K562 (cell line): ENCODE results near the gene NCAM2. TPM values are rescaled to one million over a fixed set of nuclear protein-coding genes. Genes with fewer than 3 reads are reported as not detected.

Experiments
- ATAC-seq: fragments of 200-7000 bp; cut with Tn5 transposase; 3 replicates; pipeline ENCODE4 v1.9.1; 2020; ENCODE audit warnings: moderate library complexity
- BruUV-seq: library from RNA; stranded (reverse); fragments of 400-500 nt; replicated peaks from 2 replicates; lab custom pipeline; 2021; lab: Mats Ljungman, UMichigan
- CTCF ChIA-PET: fragments of 300-600 bp; formaldehyde crosslinking; extraction: SDS; loops from one replicate; lab custom pipeline; 2021; ENCODE audit warnings: low intra/inter-chr PET ratio; lab: Yijun Ruan, JAX
- POLR2A ChIA-PET: fragments of 300-600, 350-650 bp; sonication (Branson Sonifier 250); formaldehyde crosslinking; extraction: SDS; loops from one replicate; lab custom pipeline; 2021; ENCODE audit warnings: antibody characterized with exemption, inconsistent platforms; lab: Yijun Ruan, JAX
- DNase-seq, 4 experiments: peaks; one replicate each; pipeline versions ENCODE4 v3.0.0 to v3.0.0-alpha.2; 2011 to 2018; ENCODE audit warnings: low spot score in 3 of 4, mixed read lengths in 3 of 4; ENCODE audit errors: extremely low read depth in 1 of 4
- FAIRE-seq: peaks from 2 replicates; lab custom pipeline; 2011; peaks lifted over from hg19 to GRCh38; lab: Jason Lieb, UNC
- H2AFZ ChIP-seq: 2 replicates; pipeline ENCODE4 v1.6.0; 2011; ENCODE audit warnings: low read depth, low read length, control low read depth, inconsistent platforms
- H3K27ac ChIP-seq: fragments of 200-600 bp; 3 replicates; pipeline ENCODE4 v1.8.0; 2011; ENCODE audit warnings: low read depth, mild to moderate bottlenecking, control low read depth, inconsistent platforms, low read length, moderate library complexity, mixed read lengths; ENCODE audit errors: extremely low read depth
- H3K27me3 ChIP-seq, 2 experiments: fragments of 300-600 bp in 1 of 2; 2 replicates in 1 of 2; 3 replicates in 1 of 2; pipeline versions ENCODE4 v1.6.0 to v1.8.0; 2011; ENCODE audit warnings: inconsistent platforms in 2 of 2, low read length in 2 of 2, mild to moderate bottlenecking in 1 of 2, mixed read lengths in 1 of 2, moderate library complexity in 1 of 2; ENCODE audit not compliant: control insufficient read depth in 2 of 2, insufficient read depth in 2 of 2
- H3K36me3 ChIP-seq: fragments of 300-600 bp; 3 replicates; pipeline ENCODE4 v1.8.0; 2011; ENCODE audit warnings: mild to moderate bottlenecking, low read length, inconsistent platforms; ENCODE audit not compliant: control insufficient read depth, insufficient read depth
- H3K4me1 ChIP-seq, 2 experiments: fragments of 200-600 bp in 1 of 2; replicated peaks in 1 of 2; 2 replicates in 1 of 2; 3 replicates in 1 of 2; pipeline versions ENCODE4 v1.5.1 to v1.8.0; 2011; ENCODE audit warnings: inconsistent platforms in 2 of 2, low read length in 2 of 2, mild to moderate bottlenecking in 1 of 2, mixed read lengths in 1 of 2, moderate library complexity in 1 of 2; ENCODE audit not compliant: control insufficient read depth in 2 of 2, insufficient read depth in 2 of 2
- H3K4me2 ChIP-seq: 2 replicates; pipeline ENCODE4 v1.6.1; 2011; ENCODE audit warnings: low read length, control low read depth, inconsistent platforms, mixed read lengths; ENCODE audit not compliant: insufficient read depth
- H3K4me3 ChIP-seq: fragments of 200-600 bp; sonication (generic), shearing (Covaris generic); 2 replicates; pipeline ENCODE4 v1.5.1; 2016; ENCODE audit warnings: control low read depth, inconsistent platforms
- H3K79me2 ChIP-seq: fragments of 200-600 bp; 3 replicates; pipeline ENCODE4 v1.8.0; 2011; ENCODE audit warnings: low read length, inconsistent platforms; ENCODE audit not compliant: control insufficient read depth, insufficient read depth
- H3K9ac ChIP-seq, 2 experiments: 2 replicates each; pipeline versions ENCODE4 v1.6.0 to v1.6.1; 2011; ENCODE audit warnings: low read depth in 2 of 2, low read length in 2 of 2, control low read depth in 1 of 2, inconsistent platforms in 1 of 2, mild to moderate bottlenecking in 1 of 2, mixed read lengths in 1 of 2; ENCODE audit not compliant: insufficient read depth in 1 of 2
- H3K9me1 ChIP-seq: one replicate; pipeline ENCODE4 v1.6.0; 2011; ENCODE audit warnings: inconsistent platforms, mild to moderate bottlenecking, low read length, moderate library complexity; ENCODE audit not compliant: control insufficient read depth, insufficient read depth
- H3K9me3 ChIP-seq: replicated peaks from 2 replicates; pipeline ENCODE4 v1.5.1; 2011; ENCODE audit warnings: low read depth, low read length, inconsistent platforms; ENCODE audit not compliant: control insufficient read depth, insufficient read depth
- H4K20me1 ChIP-seq: replicated peaks from 2 replicates; pipeline ENCODE4 v1.6.1; 2011; ENCODE audit warnings: low read length, inconsistent platforms, mixed read lengths; ENCODE audit not compliant: control insufficient read depth, insufficient read depth
- BMI1 ChIP-seq: fragments of 150-350 bp; IDR thresholded peaks from 2 replicates; pipeline ENCODE4 v1.6.1; 2014; ENCODE audit warnings: low read length
- NUFIP1 ChIP-seq: fragments of 450-650 bp; IDR thresholded peaks from 2 replicates; pipeline ENCODE4 v1.6.1; 2018; ENCODE audit not compliant: partially characterized antibody
- ZNF12 ChIP-seq: sonication (generic); formaldehyde crosslinking; IDR thresholded peaks from 2 replicates; pipeline ENCODE4 v1.4.0; 2020; ENCODE audit warnings: mild to moderate bottlenecking, missing genetic modification reagents
- ZNF354B ChIP-seq: fragments of 250-450 bp; sonication (Bioruptor Pico); IDR thresholded peaks from 2 replicates; pipeline ENCODE4 v1.4.0; 2020
- ZNF507 ChIP-seq: conservative IDR thresholded peaks from 2 replicates; pipeline ENCODE4 v1.6.1; 2017; ENCODE audit warnings: missing genetic modification characterization, missing compliant biosample characterization
- ZNF780A ChIP-seq: fragments of 250-450 bp; sonication (Bioruptor Pico); IDR thresholded peaks from 2 replicates; pipeline ENCODE4 v1.5.0; 2021; ENCODE audit warnings: mild to moderate bottlenecking
- in situ Hi-C: fragments of 300-500 bp; cut with MboI; formaldehyde crosslinking; loops from 4 replicates; pipeline ENCODE4 v1.15.0; 2018; ENCODE audit warnings: inconsistent platforms, mixed read lengths
- intact Hi-C: fragments of 100-400 bp; cut with micrococcal nuclease; formaldehyde crosslinking; loops from 2 replicates; pipeline ENCODE4 v1.14.2; 2022
- polyA plus RNA-seq, 8 experiments: library from polyadenylated mRNA; depleted of rRNA in 4 of 8; stranded (reverse) in 5 of 8; unstranded in 3 of 8; fragments of >200 nt; fragmentation: Nextera tagmentation in 2 of 8; fragmentation: Illumina TruSeq in 1 of 8; extraction: Ambion mirVana in 2 of 8; extraction: Trizol in 1 of 8; gene quantifications; 2 replicates each; pipeline versions ENCODE4 v1.2.1 to v1.2.3, GENCODE V29; 2011 to 2014; ENCODE audit warnings: inconsistent platforms in 1 of 8, missing spikeins in 1 of 8
- total RNA-seq, 7 experiments: library from RNA; depleted of rRNA in 6 of 7; stranded (reverse); fragments of >200 nt in 6 of 7; fragmentation: Illumina TruSeq in 2 of 7; extraction: Trizol in 2 of 7; gene quantifications; 2 replicates each; pipeline versions ENCODE4 v1.2.1 to v1.2.3, GENCODE V29; 2011 to 2021; ENCODE audit warnings: low replicate concordance in 1 of 7

The NCAM2 gene
- total and polyA plus RNA-seq, 9 of the 15 experiments (the other 6 are each of a cell fraction or from before 2014, with no cell fraction given) = 14.0 to 58.2 (median 27.8) TPM

DNA sequence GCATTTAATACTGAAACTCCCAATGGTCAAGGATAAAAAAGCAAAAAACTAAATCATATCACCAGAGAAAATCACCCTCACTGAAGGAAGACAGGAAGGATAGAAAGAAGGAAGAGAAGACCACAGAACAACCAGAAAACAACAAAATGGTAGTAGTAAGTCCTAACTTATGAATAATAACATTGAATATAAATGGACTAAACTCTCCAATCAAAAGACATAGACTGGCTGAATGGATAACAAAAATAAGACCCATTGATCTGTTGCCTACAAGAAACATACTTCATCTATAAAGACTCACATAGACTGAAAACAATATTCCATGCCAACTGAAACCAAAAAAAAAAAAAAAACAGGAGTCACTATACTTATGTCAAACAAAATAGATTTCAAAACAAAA lies 347.7 kb downstream of the NCAM2 start:
- in situ Hi-C loops = no loop called here
- no TSS peak for BruUV-seq
- H3K27me3 ChIP-seq = no peaks in the 10 kb centered on the region
- DNase-seq = no peak
- intact Hi-C loops = no loop called here
- no peaks in the 10 kb centered on the region for H3K4me1 ChIP-seq
- no peak overlapping the region for H3K9ac ChIP-seq
- no peak overlapping the region for H3K4me2 ChIP-seq
- no peaks in the 10 kb centered on the region for H4K20me1 ChIP-seq
- no peaks in the 10 kb centered on the region for H3K79me2 ChIP-seq
- no peak for TF ChIP-seq ZNF780A
- TF ChIP-seq NUFIP1 = no peak
- peak; percentile 92 for TF ChIP-seq ZNF507 (tag)
- peak; percentile 64; the same call in 1 of the 2 replicates for TF ChIP-seq ZNF354B (CRISPR knock-in tag)
- TF ChIP-seq, all 486 proteins: peak for 2
- no peak overlapping the region for H3K27ac ChIP-seq
- no peak for FAIRE-seq
- H3K36me3 ChIP-seq = peaks cover 14% of the 10 kb centered on the region; the same call in 2 of the 3 replicates
- POLR2A ChIA-PET = no interaction called here
- H3K9me1 ChIP-seq = no peaks in the 10 kb centered on the region
- no peak overlapping the region for H3K4me3 ChIP-seq
- CTCF ChIA-PET = no interaction called here
- H3K9me3 ChIP-seq = peaks cover 7% of the 10 kb centered on the region; the same call in 1 of the 2 replicates
- ATAC-seq = no peak
- no peak overlapping the region for H2AFZ ChIP-seq

DNA sequence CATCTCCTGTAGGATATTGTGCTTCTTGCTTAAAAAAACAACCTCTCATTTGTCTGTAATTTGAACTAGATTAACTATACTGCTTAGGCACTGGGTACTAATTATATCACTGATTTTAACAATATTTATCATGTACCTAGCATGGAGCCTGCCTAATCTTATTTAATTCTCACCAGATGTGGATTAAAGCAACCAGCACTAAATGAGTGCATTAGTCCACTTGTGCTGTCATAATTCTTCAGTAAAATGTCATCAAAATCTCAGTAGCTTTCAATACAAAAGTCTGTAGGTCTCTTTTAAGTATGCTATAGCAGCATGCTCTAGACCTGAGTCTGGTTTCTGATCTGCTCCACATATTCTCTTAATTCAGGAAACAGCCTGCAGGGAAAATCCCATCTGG lies 368.1 kb downstream of the NCAM2 start:
- POLR2A ChIA-PET = no interaction called here
- ATAC-seq = no peak
- H2AFZ ChIP-seq = no peak overlapping the region
- in situ Hi-C loops = no loop called here
- no TSS peak for BruUV-seq
- H3K9ac ChIP-seq = no peak overlapping the region
- no peaks in the 10 kb centered on the region for H3K9me3 ChIP-seq
- H3K4me1 ChIP-seq = no peaks in the 10 kb centered on the region
- intact Hi-C loops = no loop called here
- no peak overlapping the region for H3K4me3 ChIP-seq
- H3K27ac ChIP-seq = no peak overlapping the region
- FAIRE-seq = no peak
- no peaks in the 10 kb centered on the region for H3K79me2 ChIP-seq
- no peak for DNase-seq
- TF ChIP-seq BMI1 (no peak), ZNF12 (CRISPR knock-in tag) (no peak)
- H3K36me3 ChIP-seq = 0 out of 3 replicates have a peak, but pooled peaks cover 1% of the 10 kb centered on the region
- H3K27me3 ChIP-seq = no peaks in the 10 kb centered on the region
- no peak overlapping the region for H3K4me2 ChIP-seq
- CTCF ChIA-PET = no interaction called here
- H4K20me1 ChIP-seq = no peaks in the 10 kb centered on the region
- H3K9me1 ChIP-seq = no peaks in the 10 kb centered on the region
